HG03280 (cell line): ENCODE data around the gene ACOT7.

Source experiments
- ATAC-seq: cut with Tn5 transposase; IDR thresholded peaks from one replicate; pipeline ENCODE4 v1.9.1; 2021; ENCODE audit warnings: mild to moderate bottlenecking, moderate library complexity; ENCODE audit not compliant: unreplicated experiment

ACOT7 gene

GRCh38 chr1:6294080-6294889 is 99.3 kb downstream of the ACOT7 start:
- ATAC-seq: no peak

GRCh38 chr1:6292102-6292501 is 101.5 kb downstream of the ACOT7 start:
- ATAC-seq: no peak

GRCh38 chr1:6288665-6289064 is 104.9 kb downstream of the ACOT7 start:
- no peak for ATAC-seq

- ATAC-seq: no peak
These were observed 105.5 kb downstream of the ACOT7 start for GRCh38 chr1:6288026-6288425.

- ATAC-seq: no peak
These were observed 106.1 kb downstream of the ACOT7 start for GRCh38 chr1:6287431-6287886.

DNA sequence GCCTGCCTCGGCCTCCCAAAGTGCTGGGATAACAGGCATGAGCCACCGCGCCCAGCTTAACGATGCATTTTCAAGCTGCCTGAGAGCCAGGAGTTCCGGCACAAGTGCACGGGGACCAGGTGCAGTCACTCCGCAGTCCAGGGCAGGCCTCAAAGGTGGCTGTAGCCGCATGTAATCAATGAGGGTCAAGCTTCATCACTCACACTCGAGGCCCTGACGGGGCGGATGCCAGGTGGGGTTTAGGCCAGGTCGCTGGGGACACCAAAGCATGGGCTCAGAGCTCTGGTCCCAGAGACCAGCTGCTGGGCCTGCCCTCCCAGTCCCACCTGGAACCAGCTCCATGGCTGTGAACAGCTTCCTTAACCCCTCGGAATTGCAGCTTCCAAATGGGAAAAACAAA is 106.5 kb downstream of the ACOT7 start:
- no peak for ATAC-seq

DNA sequence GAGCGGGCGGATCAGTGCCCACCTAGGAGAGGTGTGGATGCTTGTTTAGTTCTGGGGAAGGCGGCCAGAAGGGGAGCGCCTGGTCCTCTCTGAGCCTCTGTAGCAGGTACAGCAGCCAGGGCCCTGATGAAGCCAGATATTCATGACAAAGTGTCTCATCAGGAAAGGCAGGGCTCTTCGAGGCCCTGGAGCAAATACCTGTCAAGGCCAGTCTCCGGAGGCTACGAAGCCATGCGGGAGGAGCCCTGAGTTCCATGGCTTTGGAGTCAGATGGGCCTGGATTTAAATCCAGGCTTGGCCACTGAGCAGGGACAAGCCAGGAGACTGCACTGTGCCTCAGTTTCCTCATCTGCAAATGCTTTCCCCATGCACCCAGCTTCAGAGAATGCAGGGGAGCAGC is 107.3 kb downstream of the ACOT7 start:
- ATAC-seq: no peak

GRCh38 chr1:6285336-6285735 is 108.2 kb downstream of the ACOT7 start:
- no peak for ATAC-seq

- ATAC-seq: no peak
These were observed 110.8 kb downstream of the ACOT7 start for GRCh38 chr1:6282577-6283270.

GRCh38 chr1:6281511-6282402 is 111.8 kb downstream of the ACOT7 start:
- no peak for ATAC-seq

DNA sequence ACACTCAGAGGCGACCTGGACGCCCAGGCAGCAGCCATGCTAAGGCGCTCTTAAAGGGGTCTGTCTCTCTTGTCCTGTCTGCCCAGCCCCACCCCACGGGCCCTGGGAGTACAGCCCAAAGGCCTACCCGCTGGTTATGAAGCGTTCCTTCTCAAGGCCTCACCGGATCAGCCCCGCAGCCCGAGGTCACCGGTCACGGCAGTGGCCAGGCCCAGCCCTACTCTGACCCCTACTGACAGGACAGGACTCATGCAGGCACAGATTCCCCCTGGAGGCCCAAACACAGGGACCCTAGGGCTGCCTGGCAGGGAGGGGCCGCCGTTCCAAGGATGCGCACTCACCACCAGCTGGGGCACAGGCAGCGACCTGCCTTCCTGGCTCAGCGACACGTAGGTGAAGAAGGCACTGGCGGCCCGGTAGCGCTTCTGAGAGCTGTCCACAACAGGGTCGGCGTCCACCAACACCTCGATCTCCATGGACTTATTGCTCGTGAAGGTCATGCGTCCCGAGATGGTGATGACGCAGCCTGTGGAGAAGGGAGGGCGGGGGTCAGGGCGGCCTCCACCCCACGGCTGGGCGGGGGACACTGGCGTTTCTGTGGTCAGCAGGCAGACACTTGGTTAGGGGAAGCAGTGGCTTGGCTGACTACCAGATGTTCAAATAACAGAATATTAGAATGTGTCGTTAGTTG is 112.7 kb downstream of the ACOT7 start:
- no peak for ATAC-seq

DNA sequence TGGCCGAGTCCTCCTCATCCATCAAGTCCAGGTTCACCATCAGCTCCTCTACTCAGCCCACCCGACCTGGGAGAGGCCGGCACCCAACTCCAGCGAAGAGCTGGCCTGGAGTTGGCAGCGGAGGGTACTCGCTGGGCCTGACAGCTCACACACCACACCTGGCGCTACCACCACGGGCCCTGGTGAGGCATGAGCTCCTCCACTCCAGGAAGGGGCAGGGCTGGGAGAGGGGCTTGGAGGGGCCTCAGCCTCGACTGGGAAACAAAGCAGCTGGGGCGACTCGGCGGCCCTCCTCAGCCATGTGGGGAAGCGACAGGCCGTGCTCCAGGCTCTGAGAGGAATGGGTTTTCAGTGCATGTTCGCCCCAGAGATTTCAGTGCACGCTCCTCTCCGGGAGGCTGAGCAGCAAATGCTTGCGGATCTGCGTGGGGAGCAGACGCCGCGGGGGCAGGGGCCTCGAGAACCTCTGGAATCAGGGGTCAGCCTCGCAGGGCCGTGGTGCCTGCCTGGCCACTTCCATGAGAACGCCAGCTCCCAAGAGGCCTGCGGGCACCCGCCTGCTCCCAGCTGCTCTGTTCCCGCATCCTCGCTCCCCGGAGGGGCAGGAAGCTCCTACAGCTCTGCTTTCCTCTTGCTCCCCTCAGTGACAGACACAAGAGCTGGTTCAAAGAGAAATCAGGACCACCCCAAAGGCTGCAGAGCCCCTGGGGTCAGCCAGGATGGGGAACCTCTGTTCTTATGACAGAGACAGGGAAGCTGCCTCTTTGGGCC is 113.8 kb downstream of the ACOT7 start:
- no peak for ATAC-seq

DNA sequence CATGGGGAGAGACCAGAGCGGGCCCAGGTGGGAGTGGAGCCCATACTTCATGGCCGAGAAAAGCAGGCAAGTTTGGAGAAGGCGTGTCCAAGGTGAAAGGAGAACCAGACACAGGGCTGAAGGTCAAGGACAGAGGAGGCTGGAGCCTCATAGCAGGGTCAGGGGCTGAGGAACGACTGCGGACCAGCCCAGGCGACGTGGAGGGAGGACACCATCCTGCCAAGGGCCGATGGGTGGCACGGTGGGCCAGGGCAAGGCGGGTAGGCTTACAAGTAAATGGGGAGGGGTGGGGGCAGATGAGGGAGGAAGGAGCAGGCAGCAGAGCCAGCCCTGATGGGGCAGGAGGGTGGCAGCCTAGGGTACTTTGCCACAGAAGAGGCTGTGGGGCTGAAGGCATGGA is 114.5 kb downstream of the ACOT7 start:
- no peak for ATAC-seq

DNA sequence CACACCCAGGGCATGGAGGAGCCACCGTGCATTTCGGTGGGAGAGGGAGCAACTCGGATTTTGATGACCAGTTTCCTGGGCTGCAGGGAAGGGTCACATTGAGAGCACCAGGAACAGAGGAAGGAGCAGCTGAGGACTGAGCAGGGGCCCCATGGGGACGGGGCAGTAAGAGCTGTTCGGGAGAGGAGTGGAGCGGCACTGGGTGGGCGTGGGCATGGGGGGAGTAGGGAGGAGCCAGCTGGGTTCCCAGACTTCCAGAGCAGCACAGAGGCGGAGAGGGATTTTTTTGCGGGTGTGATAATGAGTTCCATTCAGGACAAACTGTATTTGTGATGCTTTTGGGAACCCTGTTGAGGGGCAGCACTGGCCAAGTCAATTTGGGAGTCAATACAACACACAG is 115.3 kb downstream of the ACOT7 start:
- ATAC-seq: no peak

DNA sequence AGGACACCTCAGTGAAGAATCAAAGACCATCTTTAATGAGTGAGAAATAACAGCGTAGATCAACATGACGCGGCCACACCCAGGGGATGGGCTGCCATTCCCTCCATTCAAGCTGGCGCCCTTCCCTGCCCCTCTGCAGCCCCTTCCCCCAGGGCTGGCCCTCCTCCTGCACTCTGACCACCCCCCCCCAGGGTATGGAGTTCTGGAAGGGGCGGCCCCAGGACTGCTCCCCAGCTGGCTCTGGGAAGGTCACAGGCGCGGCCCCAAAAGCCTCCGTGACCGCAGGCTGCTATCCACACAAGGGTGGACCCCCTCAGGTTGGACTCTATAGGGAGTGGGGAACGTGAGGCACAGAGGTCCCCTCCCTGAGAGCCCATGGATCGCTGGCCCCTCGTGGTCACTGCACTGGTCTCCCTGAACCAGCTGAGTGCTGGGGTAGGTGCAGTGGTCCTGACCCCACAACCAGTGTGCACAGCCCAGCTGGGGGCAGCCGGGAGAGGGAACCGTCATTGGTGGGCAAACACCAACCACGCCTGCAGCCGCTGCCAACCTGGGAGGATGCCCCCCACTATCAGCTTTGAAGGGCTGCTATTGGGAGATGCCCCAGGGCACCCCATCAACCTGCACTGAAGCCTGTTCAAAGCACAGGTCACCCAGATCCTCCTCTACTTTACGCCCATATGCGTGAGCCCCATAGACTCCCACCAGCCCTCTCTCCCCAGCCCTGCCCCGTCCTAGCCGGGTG is 116.6 kb downstream of the ACOT7 start:
- ATAC-seq: no peak

DNA sequence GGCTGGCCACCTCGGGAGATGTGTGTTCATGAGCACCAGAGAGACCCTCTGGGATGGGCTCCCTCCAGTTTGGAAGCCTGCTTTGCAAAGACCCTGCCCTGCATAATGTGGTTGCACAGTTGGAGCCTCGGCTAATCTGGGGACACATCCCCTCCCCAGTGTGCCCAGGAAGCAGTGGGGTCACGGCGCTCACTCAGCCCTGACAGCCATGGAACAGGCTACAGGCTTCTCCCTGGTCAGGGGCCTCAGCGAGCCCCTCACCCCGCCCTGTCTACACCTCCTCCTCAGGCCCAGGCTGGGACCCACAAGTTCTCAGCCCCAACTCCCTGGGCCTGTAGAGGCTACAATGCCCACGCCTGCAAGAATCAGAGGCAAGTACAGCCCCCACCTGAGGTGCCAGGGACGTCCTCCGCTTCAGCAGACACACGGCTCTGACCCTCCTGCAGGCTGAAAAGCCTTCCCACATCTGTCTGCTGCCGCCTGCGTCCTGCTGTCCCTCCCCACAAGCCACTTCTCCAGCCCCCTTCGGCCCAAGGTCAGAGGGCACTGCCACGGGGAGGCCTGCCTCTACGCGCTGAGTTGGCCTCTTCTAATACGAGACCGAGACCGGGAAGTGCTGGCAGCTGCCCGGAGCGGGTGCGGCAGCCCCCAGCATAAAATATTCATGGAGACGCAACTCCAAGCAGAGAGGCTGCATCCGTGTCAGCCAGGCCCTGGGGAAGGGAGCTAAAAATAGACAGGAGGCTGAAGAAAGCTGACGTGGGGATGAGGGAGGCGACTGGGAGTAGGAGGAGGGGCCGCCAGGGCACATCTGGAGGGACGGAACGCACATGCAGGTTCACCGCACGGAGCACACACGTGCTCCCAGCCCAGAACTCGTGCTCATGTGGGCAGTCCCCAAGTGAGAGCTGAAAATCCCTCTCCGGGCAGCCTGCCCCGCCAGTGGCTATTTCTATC is 117.5 kb downstream of the ACOT7 start:
- ATAC-seq: no peak

DNA sequence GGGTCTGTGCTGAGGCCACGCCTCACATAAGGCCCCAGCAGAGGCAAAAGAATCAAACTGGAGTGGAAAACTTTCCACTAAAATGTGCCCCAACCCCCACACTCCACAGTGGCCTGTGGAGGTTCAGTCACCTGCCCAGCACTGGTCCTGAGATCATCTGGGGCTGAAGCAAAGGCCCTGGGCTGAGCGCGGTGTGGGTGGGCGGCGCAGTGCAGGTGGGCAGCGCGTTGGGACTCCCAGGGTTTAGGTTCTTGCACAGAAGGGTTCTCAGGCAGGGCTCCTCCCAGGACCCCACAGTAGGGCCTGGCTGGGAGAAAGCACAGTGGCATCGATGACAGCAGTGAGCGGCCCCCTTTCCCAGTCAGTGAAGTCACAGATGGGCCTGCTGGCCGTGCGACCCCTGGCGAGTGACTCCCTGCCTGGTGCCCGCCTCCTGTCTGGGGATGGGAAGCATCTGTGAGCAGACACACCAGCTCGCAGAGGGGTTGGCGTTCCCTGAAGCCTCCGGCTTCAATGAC is 118.9 kb downstream of the ACOT7 start:
- ATAC-seq: no peak

DNA sequence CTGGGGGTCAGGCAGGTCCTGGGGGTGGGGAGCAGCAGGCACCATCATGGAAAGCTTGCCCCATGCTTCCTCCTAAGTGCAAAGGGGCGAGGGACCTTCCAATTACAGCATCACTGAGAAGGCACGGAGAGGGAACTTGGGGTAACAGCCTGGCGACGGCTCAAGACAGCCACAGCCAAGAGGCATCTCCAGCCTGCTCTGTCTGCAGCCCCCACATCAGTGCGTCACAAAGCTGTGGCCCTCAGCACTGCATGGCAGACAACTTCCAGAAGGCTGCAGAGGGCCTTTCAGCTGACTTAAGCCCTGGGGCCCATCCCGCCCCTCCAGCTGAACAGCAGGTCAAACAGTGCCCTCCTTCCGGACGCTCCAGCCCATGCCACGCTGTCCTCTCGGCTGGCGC is 119.5 kb downstream of the ACOT7 start:
- no peak for ATAC-seq
